Hepatocyte (in vitro differentiated cells): ENCODE measurements around the gene RHOF. TPM values are rescaled to one million over a fixed set of nuclear protein-coding genes. Genes with fewer than 3 reads are reported as not detected.
A peak's percentile ranks its signal among the peaks of the same experiment; 100 is the strongest.

ENCODE experiments used
- DNase-seq: peaks from one replicate; pipeline ENCODE4 v3.0.0-alpha.2; 2016; ENCODE audit warnings: low spot score
- H2AFZ ChIP-seq: fragments of 200-600 bp; sonication (generic); 2 replicates; pipeline ENCODE4 v1.6.0; 2016; ENCODE audit warnings: antibody characterized with exemption, mild to moderate bottlenecking
- H3K27ac ChIP-seq: fragments of 200-600 bp; sonication (generic); 2 replicates; pipeline ENCODE4 v1.5.1; 2016; ENCODE audit warnings: mild to moderate bottlenecking
- H3K27me3 ChIP-seq: fragments of 200-600 bp; sonication (generic); 2 replicates; pipeline ENCODE4 v1.6.1; 2016
- H3K36me3 ChIP-seq: fragments of 200-600 bp; sonication (generic); replicated peaks from 2 replicates; pipeline ENCODE4 v1.5.1; 2016; ENCODE audit warnings: low read depth; ENCODE audit not compliant: insufficient read depth
- H3K4me1 ChIP-seq: fragments of 200-600 bp; sonication (generic); 2 replicates; pipeline ENCODE4 v1.5.1; 2016; ENCODE audit warnings: mild to moderate bottlenecking, moderate library complexity; ENCODE audit not compliant: insufficient read depth
- H3K4me2 ChIP-seq: fragments of 200-600 bp; sonication (generic); 2 replicates; pipeline ENCODE4 v1.6.0; 2016
- H3K4me3 ChIP-seq: fragments of 200-600 bp; sonication (generic); 2 replicates; pipeline ENCODE4 v1.5.1; 2016; ENCODE audit warnings: mild to moderate bottlenecking
- H3K79me2 ChIP-seq: fragments of 200-600 bp; sonication (generic); 2 replicates; pipeline ENCODE4 v1.6.0; 2017; ENCODE audit warnings: mild to moderate bottlenecking
- H3K9me2 ChIP-seq: fragments of 200-600 bp; sonication (generic); replicated peaks from 2 replicates; pipeline ENCODE4 v1.6.0; 2017; ENCODE audit warnings: mild to moderate bottlenecking; ENCODE audit not compliant: insufficient read depth
- H3K9me3 ChIP-seq: fragments of 200-600 bp; sonication (generic); 2 replicates; pipeline ENCODE4 v1.5.1; 2016; ENCODE audit warnings: low read depth, mild to moderate bottlenecking
- H4K20me1 ChIP-seq: fragments of 200-600 bp; sonication (generic); 2 replicates; pipeline ENCODE4 v1.6.0; 2016; ENCODE audit warnings: mild to moderate bottlenecking; ENCODE audit not compliant: insufficient read depth, poor library complexity, severe bottlenecking
- EZH2 ChIP-seq: fragments of 200-600 bp; sonication (generic); IDR thresholded peaks from 2 replicates; pipeline ENCODE4 v1.6.1; 2016; ENCODE audit warnings: antibody characterized with exemption, mild to moderate bottlenecking, borderline replicate concordance
- EZH2phosphoT487 ChIP-seq: fragments of 200-600 bp; sonication (generic); IDR thresholded peaks from one replicate; pipeline ENCODE4 v1.6.1; 2018; ENCODE audit warnings: antibody characterized with exemption, mild to moderate bottlenecking, low read depth, moderate library complexity; ENCODE audit not compliant: unreplicated experiment, severe bottlenecking
- WGBS: methylation state at CpG from one replicate; pipeline ENCODE4 v1.1.6; 2016; ENCODE audit warnings: low lambda C conversion rate; ENCODE audit errors: missing lambda C conversion rate; 5-methylcytosine and 5-hydroxymethylcytosine counted together
- polyA plus RNA-seq: library from polyadenylated mRNA; unstranded; fragments of >200 nt; fragmentation: Nextera tagmentation; extraction: Ambion mirVana; gene quantifications from 2 replicates; pipeline ENCODE4 v1.2.1, GENCODE V29; 2016
- total RNA-seq: library from RNA; depleted of rRNA; stranded (reverse); fragments of >200 nt; gene quantifications from 2 replicates; pipeline ENCODE4 v1.2.3, GENCODE V29; 2014
- TF ChIP-seq, protein P1 (sequence below): fragments of 200-600 bp; sonication (generic); IDR thresholded peaks from 2 replicates; pipeline ENCODE4 v1.5.1; 2016; ENCODE audit warnings: antibody characterized with exemption, mild to moderate bottlenecking; ENCODE audit not compliant: poor library complexity

Gene RHOF
- total and polyA plus RNA-seq, 2 experiments from 2014 or later = 40.4 to 45.3 TPM

DNA sequence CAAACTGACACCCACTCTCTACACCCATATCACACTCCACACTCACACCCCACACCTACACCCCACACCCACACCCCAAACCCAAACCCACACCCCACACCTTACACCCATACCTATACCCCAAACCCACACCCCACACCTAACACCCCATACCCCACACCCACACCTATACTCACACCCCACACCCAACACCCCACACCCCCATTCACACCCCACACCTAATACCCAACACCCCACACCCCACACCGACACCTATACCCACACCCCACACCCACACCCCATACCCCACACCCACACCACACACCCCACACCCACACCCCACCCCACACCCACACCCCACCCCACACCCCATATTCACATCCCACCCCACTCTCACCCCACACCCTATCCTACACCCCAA lies 42.5 kb downstream of the RHOF start:
- Histone ChIP-seq H3K4me2 (no peak overlapping the region), H3K79me2 (no peaks in the 10 kb centered on the region), H3K9me3 (no peaks in the 10 kb centered on the region), H3K27ac (no peak overlapping the region), H2AFZ (no peak overlapping the region), H3K27me3 (no peaks in the 10 kb centered on the region), H3K36me3 (no peaks in the 10 kb centered on the region), H3K4me3 (no peak overlapping the region), H3K9me2 (no peaks in the 10 kb centered on the region), H3K4me1 (peaks cover 5% of the 10 kb centered on the region), H4K20me1 (no peaks in the 10 kb centered on the region)
- TF ChIP-seq EZH2 = no peak
- TF ChIP-seq EZH2phosphoT487 = no peak
- TF ChIP-seq, protein P1, sequence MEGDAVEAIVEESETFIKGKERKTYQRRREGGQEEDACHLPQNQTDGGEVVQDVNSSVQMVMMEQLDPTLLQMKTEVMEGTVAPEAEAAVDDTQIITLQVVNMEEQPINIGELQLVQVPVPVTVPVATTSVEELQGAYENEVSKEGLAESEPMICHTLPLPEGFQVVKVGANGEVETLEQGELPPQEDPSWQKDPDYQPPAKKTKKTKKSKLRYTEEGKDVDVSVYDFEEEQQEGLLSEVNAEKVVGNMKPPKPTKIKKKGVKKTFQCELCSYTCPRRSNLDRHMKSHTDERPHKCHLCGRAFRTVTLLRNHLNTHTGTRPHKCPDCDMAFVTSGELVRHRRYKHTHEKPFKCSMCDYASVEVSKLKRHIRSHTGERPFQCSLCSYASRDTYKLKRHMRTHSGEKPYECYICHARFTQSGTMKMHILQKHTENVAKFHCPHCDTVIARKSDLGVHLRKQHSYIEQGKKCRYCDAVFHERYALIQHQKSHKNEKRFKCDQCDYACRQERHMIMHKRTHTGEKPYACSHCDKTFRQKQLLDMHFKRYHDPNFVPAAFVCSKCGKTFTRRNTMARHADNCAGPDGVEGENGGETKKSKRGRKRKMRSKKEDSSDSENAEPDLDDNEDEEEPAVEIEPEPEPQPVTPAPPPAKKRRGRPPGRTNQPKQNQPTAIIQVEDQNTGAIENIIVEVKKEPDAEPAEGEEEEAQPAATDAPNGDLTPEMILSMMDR = no peak
- DNase-seq = no peak
- WGBS = no CpG with 5 or more reads among the region's 1 CpG

DNA sequence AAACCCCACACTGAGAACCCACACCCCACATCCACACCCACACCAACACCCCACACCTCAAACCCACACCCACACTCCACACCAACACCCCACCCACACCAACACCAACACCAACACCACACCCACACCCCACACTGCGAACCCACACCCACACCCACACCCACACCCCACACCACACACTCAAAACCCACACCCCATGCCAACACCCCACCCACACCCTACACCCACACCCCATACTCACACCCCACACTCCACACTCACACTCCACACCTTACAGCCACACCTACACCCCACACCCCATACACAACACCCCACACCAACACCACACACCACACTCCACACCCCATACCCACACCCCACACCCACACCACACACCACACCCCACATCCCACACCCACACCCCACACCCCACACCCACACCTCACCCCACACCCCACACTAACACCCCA lies 43.0 kb downstream of the RHOF start:
- H3K9me2 ChIP-seq = no peaks in the 10 kb centered on the region
- no peaks in the 10 kb centered on the region for H3K9me3 ChIP-seq
- no peaks in the 10 kb centered on the region for H3K27me3 ChIP-seq
- H3K4me1 ChIP-seq = peaks cover 5% of the 10 kb centered on the region
- TF ChIP-seq, protein P1 = no peak
- TF ChIP-seq EZH2 (no peak), EZH2phosphoT487 (no peak)
- H3K36me3 ChIP-seq = no peaks in the 10 kb centered on the region
- no peak overlapping the region for H3K4me3 ChIP-seq
- DNase-seq = no peak
- H3K4me2 ChIP-seq = no peak overlapping the region
- H3K27ac ChIP-seq = no peak overlapping the region
- no peaks in the 10 kb centered on the region for H3K79me2 ChIP-seq
- no peaks in the 10 kb centered on the region for H4K20me1 ChIP-seq
- H2AFZ ChIP-seq = no peak overlapping the region
- WGBS = no CpG with 5 or more reads among the region's 1 CpG

DNA sequence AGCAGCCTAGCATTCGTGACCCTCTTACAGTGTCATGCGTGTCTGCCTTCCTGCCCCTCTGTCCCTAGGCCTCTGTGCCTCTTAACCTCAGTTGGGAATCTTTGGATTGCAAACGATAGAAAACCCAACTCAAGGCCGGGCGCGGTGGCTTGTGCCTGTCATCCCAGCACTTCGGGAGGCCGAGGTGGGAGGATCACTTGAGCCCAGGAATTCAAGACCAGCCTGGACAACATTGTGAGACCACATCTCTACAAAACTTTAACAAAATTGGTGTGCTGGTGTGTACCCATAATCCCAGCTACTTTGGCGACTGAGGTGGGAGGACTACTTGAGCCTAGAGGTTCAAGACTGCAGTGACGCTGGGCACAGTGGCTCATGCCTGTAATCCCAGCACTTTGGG lies 44.2 kb downstream of the RHOF start:
- no peaks in the 10 kb centered on the region for H3K79me2 ChIP-seq
- peak overlapping the region; percentile 76 for H3K27ac ChIP-seq
- H3K9me3 ChIP-seq = no peaks in the 10 kb centered on the region
- no peaks in the 10 kb centered on the region for H3K36me3 ChIP-seq
- 81% methylated on average over 10 of the region's 10 CpGs for WGBS
- H3K4me2 ChIP-seq = no peak overlapping the region
- TF ChIP-seq EZH2 = no peak
- no peak for TF ChIP-seq EZH2phosphoT487
- TF ChIP-seq, protein P1 = no peak
- peaks cover 5% of the 10 kb centered on the region for H3K4me1 ChIP-seq
- no peak for DNase-seq
- no peaks in the 10 kb centered on the region for H4K20me1 ChIP-seq
- no peaks in the 10 kb centered on the region for H3K9me2 ChIP-seq
- H3K4me3 ChIP-seq = no peak overlapping the region
- no peaks in the 10 kb centered on the region for H3K27me3 ChIP-seq
- no peak overlapping the region for H2AFZ ChIP-seq
